Adipose tissue (tissue), 3 donors: ENCODE results near the gene SCYL1. TPM values are rescaled to one million over a fixed set of nuclear protein-coding genes. Genes with fewer than 3 reads are reported as not detected.

ENCODE experiments used
- H3K27ac ChIP-seq: one replicate; pipeline ENCODE4 v1.5.1; 2013; ENCODE audit warnings: low read depth, low read length
- WGBS, 3 donors: extraction: QIAGEN DNeasy Blood & Tissue Kit; methylation state at CpG; one replicate each; pipeline ENCODE4 v1.1.7; 2013; 5-methylcytosine and 5-hydroxymethylcytosine counted together
- polyA plus RNA-seq, 3 donors: library from polyadenylated mRNA; stranded (reverse); fragments of 200-250 nt; gene quantifications; one replicate each; pipeline ENCODE4 v1.2.3, GENCODE V29; 2013
- donor health status: healthy with polysubstance abuse.
- donor health status: Bipolar disorder and iron deficiency.
- donor health status: healthy.

The SCYL1 gene
- polyA plus RNA-seq, 3 donors: 55.1 to 77.2 (median 63.0) TPM

GRCh38 chr11:65586247-65586630, 61.4 kb downstream of the SCYL1 start:
- 74 to 95% (median 79%) methylated on average over 4 of the region's 4 CpGs for WGBS, 3 donors
- H3K27ac ChIP-seq: no peak overlapping the region

GRCh38 chr11:65586676-65587075, 61.8 kb downstream of the SCYL1 start:
- WGBS, 3 donors: 57 to 77% (median 66%) methylated on average over 2 of the region's 2 CpGs
- no peak overlapping the region for H3K27ac ChIP-seq

Other genes with a start within 250 kb of the SCYL1 start
- 10 to 100 TPM in 2 of 3 donors, 1 to 10 TPM in 1; 5.4 to 82.5 (median 50.2) TPM for gene CDC42EP2, start 210.2 kb upstream of the SCYL1 start, polyA plus RNA-seq
- 10 to 100 TPM; 15.7 to 25.3 (median 20.2) TPM for gene DPF2, start 191.2 kb upstream of the SCYL1 start, polyA plus RNA-seq
- gene TIGD3, start 170.3 kb upstream of the SCYL1 start, polyA plus RNA-seq: under 1 TPM; 0.04 to 0.45 (median 0.08) TPM
- 10 to 100 TPM in 1 of 3 donors, 1 to 10 TPM in 2; 7.2 to 18.5 (median 8.2) TPM for gene SLC25A45, start 142.4 kb upstream of the SCYL1 start, polyA plus RNA-seq
- 10 to 100 TPM; 16.5 to 30.6 (median 17.3) TPM for gene FRMD8, start 138.4 kb upstream of the SCYL1 start, polyA plus RNA-seq
- 1,000 to 10,000 TPM in 1 of 3 donors, 100 to 1,000 TPM in 2; 598 to 1,041 (median 691) TPM for gene NEAT1, start 102.3 kb upstream of the SCYL1 start, polyA plus RNA-seq
- gene MALAT1, start 26.0 kb upstream of the SCYL1 start, polyA plus RNA-seq: 1,000 to 10,000 TPM in 1 of 3 donors, 100 to 1,000 TPM in 1, 10 to 100 TPM in 1; 88.8 to 1,293 (median 187) TPM
- gene LTBP3, start 33.3 kb downstream of the SCYL1 start, polyA plus RNA-seq: 10 to 100 TPM; 44.3 to 69.5 (median 55.4) TPM
- 10 to 100 TPM; 50.0 to 72.9 (median 58.8) TPM for gene ZNRD2, start 45.4 kb downstream of the SCYL1 start, polyA plus RNA-seq
- 10 to 100 TPM; 52.2 to 74.9 (median 66.3) TPM for gene FAM89B, start 47.5 kb downstream of the SCYL1 start, polyA plus RNA-seq
- 10 to 100 TPM in 2 of 3 donors, 1 to 10 TPM in 1; 9.7 to 70.4 (median 48.5) TPM for gene EHBP1L1, start 51.0 kb downstream of the SCYL1 start, polyA plus RNA-seq
- gene KCNK7, start 70.7 kb downstream of the SCYL1 start, polyA plus RNA-seq: 1 to 10 TPM in 2 of 3 donors, under 1 TPM in 1; 0.20 to 4.4 (median 3.2) TPM
- 10 to 100 TPM; 21.4 to 85.5 (median 66.0) TPM for gene MAP3K11, start 89.1 kb downstream of the SCYL1 start, polyA plus RNA-seq
- 10 to 100 TPM; 11.1 to 16.8 (median 13.3) TPM for gene PCNX3, start 90.7 kb downstream of the SCYL1 start, polyA plus RNA-seq
- 100 to 1,000 TPM in 1 of 3 donors, 10 to 100 TPM in 2; 23.7 to 105 (median 36.3) TPM for gene SIPA1, start 113.0 kb downstream of the SCYL1 start, polyA plus RNA-seq
- gene RELA, start 137.8 kb downstream of the SCYL1 start, polyA plus RNA-seq: 10 to 100 TPM; 30.8 to 61.2 (median 50.4) TPM
- gene KAT5, start 187.2 kb downstream of the SCYL1 start, polyA plus RNA-seq: 10 to 100 TPM; 41.6 to 55.1 (median 50.6) TPM
- 100 to 1,000 TPM in 1 of 3 donors, 10 to 100 TPM in 2; 41.9 to 103 (median 88.3) TPM for gene RNASEH2C, start 195.7 kb downstream of the SCYL1 start, polyA plus RNA-seq